LNCAP (cell line): ENCODE data around the gene SMAD9.

Source experiments
- TF ChIP-seq, protein P1 (sequence below): fragments of 450-650 bp; IDR thresholded peaks from 2 replicates; pipeline ENCODE4 v1.5.1; 2017; ENCODE audit warnings: mild to moderate bottlenecking

Gene SMAD9

DNA sequence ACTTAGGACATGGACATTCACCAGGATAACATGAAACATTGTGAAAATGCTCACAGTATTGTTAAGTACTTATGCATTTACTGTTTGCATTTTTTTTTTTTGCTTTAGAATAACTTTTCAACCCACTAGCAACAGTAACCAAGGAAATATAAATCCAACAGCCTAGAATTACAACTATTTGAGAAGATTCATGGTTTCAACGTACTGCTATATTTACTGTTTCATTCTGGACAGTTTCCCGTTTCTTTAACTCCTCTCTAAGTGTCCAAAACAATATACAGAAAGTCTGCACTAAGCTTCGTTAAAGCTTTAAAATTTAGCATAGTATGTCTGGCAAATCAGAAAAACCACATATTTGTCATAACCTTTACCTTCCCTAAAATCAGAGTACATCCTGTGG lies 2.7 kb downstream of the SMAD9 start:
- TF ChIP-seq, protein P1, sequence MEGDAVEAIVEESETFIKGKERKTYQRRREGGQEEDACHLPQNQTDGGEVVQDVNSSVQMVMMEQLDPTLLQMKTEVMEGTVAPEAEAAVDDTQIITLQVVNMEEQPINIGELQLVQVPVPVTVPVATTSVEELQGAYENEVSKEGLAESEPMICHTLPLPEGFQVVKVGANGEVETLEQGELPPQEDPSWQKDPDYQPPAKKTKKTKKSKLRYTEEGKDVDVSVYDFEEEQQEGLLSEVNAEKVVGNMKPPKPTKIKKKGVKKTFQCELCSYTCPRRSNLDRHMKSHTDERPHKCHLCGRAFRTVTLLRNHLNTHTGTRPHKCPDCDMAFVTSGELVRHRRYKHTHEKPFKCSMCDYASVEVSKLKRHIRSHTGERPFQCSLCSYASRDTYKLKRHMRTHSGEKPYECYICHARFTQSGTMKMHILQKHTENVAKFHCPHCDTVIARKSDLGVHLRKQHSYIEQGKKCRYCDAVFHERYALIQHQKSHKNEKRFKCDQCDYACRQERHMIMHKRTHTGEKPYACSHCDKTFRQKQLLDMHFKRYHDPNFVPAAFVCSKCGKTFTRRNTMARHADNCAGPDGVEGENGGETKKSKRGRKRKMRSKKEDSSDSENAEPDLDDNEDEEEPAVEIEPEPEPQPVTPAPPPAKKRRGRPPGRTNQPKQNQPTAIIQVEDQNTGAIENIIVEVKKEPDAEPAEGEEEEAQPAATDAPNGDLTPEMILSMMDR = no peak

DNA sequence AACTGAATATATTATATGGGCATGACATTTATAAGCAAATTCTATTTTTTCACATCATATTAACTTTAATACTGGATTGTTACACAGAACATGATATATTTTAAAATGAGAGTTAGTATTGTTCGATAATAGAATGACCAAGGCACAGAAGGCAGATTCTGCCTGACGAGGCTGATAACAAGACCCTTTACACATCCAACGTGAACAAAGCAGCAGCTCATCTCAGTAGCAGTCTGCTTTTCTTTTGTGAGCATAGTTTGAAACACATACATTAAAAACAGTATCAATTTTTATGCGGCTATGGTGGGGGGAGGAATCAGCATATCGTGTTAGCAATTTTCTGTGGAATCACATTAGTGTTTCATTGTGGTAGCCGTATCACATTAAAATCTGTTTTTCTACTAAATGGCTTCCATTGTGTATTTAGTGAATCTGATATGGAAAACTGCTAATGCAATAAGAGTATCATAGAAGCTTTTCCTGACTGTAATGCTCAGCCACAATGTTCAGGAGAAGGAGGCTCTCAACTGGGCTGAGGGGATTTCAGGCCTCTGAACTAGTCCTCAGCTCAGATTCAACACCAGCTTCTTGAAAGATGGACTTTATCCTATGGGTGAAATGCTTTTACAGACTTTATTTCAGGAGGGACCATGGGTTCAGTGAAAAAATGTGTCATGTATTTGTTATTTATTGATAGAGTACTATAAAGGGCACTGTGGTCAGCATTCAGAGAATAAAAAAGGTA lies 4.0 kb downstream of the SMAD9 start:
- TF ChIP-seq, protein P1 = no peak

DNA sequence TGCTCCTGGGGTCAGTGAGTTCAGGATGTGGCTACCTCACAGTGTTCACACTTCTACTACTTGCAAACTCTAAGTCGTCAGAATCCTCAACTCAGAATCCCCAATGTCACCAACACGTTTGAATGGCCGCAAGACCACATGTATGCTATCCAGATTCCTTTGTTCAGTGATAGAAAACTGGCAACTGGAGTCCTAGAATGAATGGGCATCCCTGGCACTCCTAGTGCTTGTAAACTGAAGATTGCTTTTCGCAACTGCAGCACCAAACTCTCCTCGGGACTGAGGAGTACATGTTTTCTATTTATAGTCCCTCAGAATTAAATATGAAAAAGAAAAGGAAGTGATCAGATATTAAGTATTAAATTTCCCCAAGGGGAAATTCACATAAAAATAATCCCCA lies 4.9 kb downstream of the SMAD9 start:
- TF ChIP-seq, protein P1 = no peak

DNA sequence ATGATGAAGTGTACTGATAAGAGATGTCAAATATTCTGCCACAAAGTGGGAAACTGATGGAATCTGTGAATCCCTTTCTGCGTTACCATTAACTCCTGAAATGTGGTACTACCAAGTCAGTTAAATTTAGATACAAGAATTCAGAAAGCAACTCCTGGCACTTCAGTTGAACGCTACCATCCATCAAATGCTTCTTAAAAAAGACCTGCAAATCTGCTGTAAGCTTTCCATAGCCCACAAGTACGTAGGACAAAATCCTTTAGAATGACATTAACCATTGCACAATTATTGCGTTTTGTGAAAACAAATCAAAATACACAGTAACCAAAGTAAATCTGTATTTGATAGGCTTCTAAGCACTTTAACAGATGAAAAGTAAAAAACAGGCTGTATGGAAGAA lies 5.4 kb downstream of the SMAD9 start:
- TF ChIP-seq, protein P1 = no peak

- TF ChIP-seq, protein P1 = no peak
These were observed 6.6 kb downstream of the SMAD9 start for GRCh38 chr13:36913463-36913862.

GRCh38 chr13:36912973-36913372 lies 7.1 kb downstream of the SMAD9 start:
- TF ChIP-seq, protein P1 = no peak

GRCh38 chr13:36912369-36912768 lies 7.7 kb downstream of the SMAD9 start:
- TF ChIP-seq, protein P1 = no peak

- TF ChIP-seq, protein P1 = no peak
These were observed 9.5 kb downstream of the SMAD9 start for GRCh38 chr13:36910545-36910944.
